ENCODE data around the gene GPC3. TPM values are rescaled to one million over a fixed set of nuclear protein-coding genes. Genes with fewer than 3 reads are reported as not detected.

Gene GPC3
- total and polyA plus RNA-seq, 7 donors: 0.43 to 2.3 (median 1.4) TPM

GRCh38 chrX:133607419-133608348 is 377.7 kb downstream of the GPC3 start:
- no peak for DNase-seq
- H3K36me3 ChIP-seq (ENCODE audit: insufficient read depth in 1 of 2, low read depth in 1 of 2): no peaks in the 10 kb centered on the region
- peaks cover 9% of the 10 kb centered on the region for H3K4me1 ChIP-seq
- ATAC-seq: peak in 2 of 4 donors; percentile 33 to 38
- no peaks in the 10 kb centered on the region for H3K9me3 ChIP-seq
- intact Hi-C loops (cut with DNase I): no loop called here
- 31 to 49% (median 43%) methylated on average over 5 of the region's 5 CpGs for WGBS, 3 donors
- peak overlapping the region; percentile 39 for H3K27ac ChIP-seq
- TF ChIP-seq CTCF (IDR thresholded peaks at IDR 0.05): no peak
- H3K4me3 ChIP-seq: no peak overlapping the region
- peaks cover 0 to 7% (median 0%) of the 10 kb centered on the region in 3 donors for H3K27me3 ChIP-seq (ENCODE audit: insufficient read depth in 3 of 3, low read length in 2 of 3)

- 73 to 88% (median 87%) methylated on average over 1 of the region's 1 CpG for WGBS, 3 donors
- ATAC-seq (no peak), DNase-seq (no peak)
- H3K36me3 ChIP-seq (ENCODE audit: insufficient read depth in 1 of 2, low read depth in 1 of 2): no peaks in the 10 kb centered on the region
- H3K27me3 ChIP-seq (ENCODE audit: insufficient read depth in 3 of 3, low read length in 2 of 3): peaks cover 0 to 12% (median 0%) of the 10 kb centered on the region in 3 donors
- H3K9me3 ChIP-seq: no peaks in the 10 kb centered on the region
- no peak overlapping the region for H3K4me3 ChIP-seq
- peaks cover 9% of the 10 kb centered on the region for H3K4me1 ChIP-seq
- H3K27ac ChIP-seq: no peak overlapping the region
- intact Hi-C loops (cut with DNase I): no loop called here
- no peak for TF ChIP-seq CTCF (IDR thresholded peaks at IDR 0.05)
Measured at GRCh38 chrX:133606990-133607389, 378.4 kb downstream of the GPC3 start.

- no peak for TF ChIP-seq CTCF (IDR thresholded peaks at IDR 0.05)
- no peak for DNase-seq
- H3K27me3 ChIP-seq (ENCODE audit: insufficient read depth in 3 of 3, low read length in 2 of 3): peaks cover 0 to 14% (median 0%) of the 10 kb centered on the region in 3 donors
- no peak overlapping the region for H3K4me3 ChIP-seq
- intact Hi-C loops (cut with DNase I): no loop called here
- no peak for ATAC-seq
- WGBS, 3 donors: 75 to 87% (median 77%) methylated on average over 7 of the region's 7 CpGs
- H3K36me3 ChIP-seq (ENCODE audit: insufficient read depth in 1 of 2, low read depth in 1 of 2): no peaks in the 10 kb centered on the region
- peaks cover 9% of the 10 kb centered on the region for H3K4me1 ChIP-seq
- H3K27ac ChIP-seq: no peak overlapping the region
- no peaks in the 10 kb centered on the region for H3K9me3 ChIP-seq
Measured at GRCh38 chrX:133604801-133605200, 380.6 kb downstream of the GPC3 start.

GRCh38 chrX:133602881-133603280 is 382.5 kb downstream of the GPC3 start:
- DNase-seq (no peak), ATAC-seq (no peak)
- Histone ChIP-seq H3K4me3 (no peak overlapping the region), H3K27me3 (ENCODE audit: insufficient read depth in 3 of 3, low read length in 2 of 3) (peaks cover 0 to 14% (median 0%) of the 10 kb centered on the region in 3 donors), H3K9me3 (no peaks in the 10 kb centered on the region), H3K27ac (no peak overlapping the region), H3K4me1 (no peaks in the 10 kb centered on the region), H3K36me3 (ENCODE audit: insufficient read depth in 1 of 2, low read depth in 1 of 2) (no peaks in the 10 kb centered on the region)
- no peak for TF ChIP-seq CTCF (IDR thresholded peaks at IDR 0.05)
- WGBS, 3 donors: 75 to 96% (median 95%) methylated on average over 4 of the region's 4 CpGs
- intact Hi-C loops (cut with DNase I): no loop called here
